Astrocyte of the spinal cord (primary cell): Measurements from ENCODE around the gene IFNGR1.

Experiments used
- DNase-seq: peaks from one replicate; pipeline ENCODE4 v3.0.0; 2011; ENCODE audit warnings: low read depth, low spot score
- H3K4me3 ChIP-seq: 2 replicates; pipeline ENCODE4 v1.5.1; 2011; ENCODE audit warnings: low read depth, mild to moderate bottlenecking, low read length, moderate library complexity
- CTCF ChIP-seq: IDR thresholded peaks from 2 replicates; pipeline ENCODE4 v1.5.1; 2012; ENCODE audit warnings: low read depth, mild to moderate bottlenecking, low read length, inconsistent platforms
- in situ Hi-C: cut with HindIII; loops from 2 replicates; pipeline ENCODE4 v1.10.0; 2017; ENCODE audit warnings: low sequenced_read_pairs

IFNGR1 gene

GRCh38 chr6:137193256-137194070 is 25.7 kb downstream of the IFNGR1 start:
- TF ChIP-seq CTCF, result no peak
- in situ Hi-C loops, result no loop called here
- H3K4me3 ChIP-seq, result no peak overlapping the region
- no peak for DNase-seq

- TF ChIP-seq CTCF, result no peak
- in situ Hi-C loops, result no loop called here
- no peak for DNase-seq
Observed at GRCh38 chr6:137192821-137193220, 26.4 kb downstream of the IFNGR1 start.

GRCh38 chr6:137191670-137192069 is 27.5 kb downstream of the IFNGR1 start:
- H3K4me3 ChIP-seq, result no peak overlapping the region
- TF ChIP-seq CTCF, result no peak
- in situ Hi-C loops, result no loop called here
- no peak for DNase-seq

More at GRCh38 chr6:137192821-137193220, 26.4 kb downstream of the IFNGR1 start:
- H3K4me3 ChIP-seq, result no peak overlapping the region

GRCh38 chr6:137191236-137191635 is 27.9 kb downstream of the IFNGR1 start:
- DNase-seq, result no peak
- in situ Hi-C loops, result no loop called here
- no peak overlapping the region for H3K4me3 ChIP-seq
- TF ChIP-seq CTCF, result no peak

- in situ Hi-C loops, result no loop called here
- no peak overlapping the region for H3K4me3 ChIP-seq
- DNase-seq, result no peak
- no peak for TF ChIP-seq CTCF
Observed at GRCh38 chr6:137190583-137191094, 28.5 kb downstream of the IFNGR1 start.

GRCh38 chr6:137188855-137189254 is 30.3 kb downstream of the IFNGR1 start:
- in situ Hi-C loops, result no loop called here
- no peak overlapping the region for H3K4me3 ChIP-seq
- no peak for TF ChIP-seq CTCF
- DNase-seq, result peak; percentile 36
